GM19193 (cell line): ENCODE results near the gene PLAAT5.

Experiments
- POLR2A ChIP-seq: IDR thresholded peaks from 4 replicates; pipeline ENCODE4 v1.6.1; 2011; ENCODE audit not compliant: insufficient read depth, insufficient read length; ENCODE audit errors: extremely low read depth

PLAAT5 gene

DNA sequence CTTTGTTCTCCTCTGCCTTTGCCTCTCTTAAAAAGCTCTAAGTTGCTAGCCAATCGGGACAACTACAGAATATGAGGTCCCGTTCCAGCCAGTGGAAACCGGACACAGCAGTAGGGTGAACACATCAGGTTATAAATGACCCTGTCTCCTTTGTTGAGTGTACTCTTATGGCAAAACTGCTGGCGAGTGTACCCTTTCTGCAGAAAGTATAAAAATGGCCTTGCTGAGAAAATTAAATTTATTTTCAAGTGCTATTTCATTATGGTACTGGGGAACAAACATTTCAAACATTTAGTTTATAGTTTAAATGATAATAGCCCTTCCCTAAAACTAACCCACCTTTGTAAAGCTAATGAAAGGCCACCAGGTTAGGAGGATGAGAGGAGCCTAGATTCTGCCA is 8.9 kb upstream of the PLAAT5 start:
- TF ChIP-seq POLR2A: no peak

DNA sequence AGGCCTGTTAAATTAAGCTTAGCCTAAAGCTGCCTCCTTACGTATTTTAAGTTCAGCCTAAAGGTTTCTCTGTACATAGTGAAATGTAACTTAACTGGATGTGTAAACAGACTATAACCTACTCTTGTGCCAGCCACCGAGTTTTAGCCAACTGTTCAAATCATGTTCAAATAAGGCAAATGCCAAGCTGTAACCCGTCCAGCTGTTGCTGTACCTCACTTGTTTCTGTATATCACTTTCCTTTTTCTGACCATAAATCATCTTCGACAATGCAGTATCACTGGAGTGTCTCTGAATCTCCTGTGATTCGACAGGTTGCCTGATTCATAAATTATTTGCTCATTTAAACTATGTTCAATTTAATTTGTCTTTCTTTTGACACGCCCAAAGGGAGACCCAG is 4.0 kb upstream of the PLAAT5 start:
- TF ChIP-seq POLR2A: no peak

GRCh38 chr11:63493127-63493526 is 2.2 kb upstream of the PLAAT5 start:
- no peak for TF ChIP-seq POLR2A

- TF ChIP-seq POLR2A: no peak
Observed at GRCh38 chr11:63492441-63492840, 1.5 kb upstream of the PLAAT5 start.

GRCh38 chr11:63491636-63492372 is 837 bp upstream of the PLAAT5 start:
- no peak for TF ChIP-seq POLR2A

GRCh38 chr11:63491240-63491587 is 247 bp upstream of the PLAAT5 start:
- no peak for TF ChIP-seq POLR2A

DNA sequence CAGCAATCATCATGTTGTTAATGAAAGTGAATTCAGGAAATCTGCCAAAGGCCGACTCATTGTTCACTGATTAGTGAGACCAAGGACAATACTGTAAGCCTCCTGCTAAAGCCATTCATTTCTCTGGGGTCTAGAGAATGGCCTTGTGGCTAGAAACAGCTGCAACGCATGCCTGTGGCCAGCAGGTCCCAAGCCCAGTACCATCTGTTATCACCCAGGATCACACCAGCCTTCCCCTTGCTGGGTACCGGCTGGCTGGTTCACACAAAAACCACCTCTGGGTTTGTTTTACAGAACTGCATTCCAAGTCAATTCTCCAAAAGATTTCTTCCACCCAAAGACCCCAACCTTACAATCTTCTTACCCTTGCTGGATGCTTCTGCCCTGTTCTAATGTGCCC is 1.1 kb downstream of the PLAAT5 start:
- no peak for TF ChIP-seq POLR2A

- no peak for TF ChIP-seq POLR2A
Observed at GRCh38 chr11:63488789-63489188, 2.2 kb downstream of the PLAAT5 start.

DNA sequence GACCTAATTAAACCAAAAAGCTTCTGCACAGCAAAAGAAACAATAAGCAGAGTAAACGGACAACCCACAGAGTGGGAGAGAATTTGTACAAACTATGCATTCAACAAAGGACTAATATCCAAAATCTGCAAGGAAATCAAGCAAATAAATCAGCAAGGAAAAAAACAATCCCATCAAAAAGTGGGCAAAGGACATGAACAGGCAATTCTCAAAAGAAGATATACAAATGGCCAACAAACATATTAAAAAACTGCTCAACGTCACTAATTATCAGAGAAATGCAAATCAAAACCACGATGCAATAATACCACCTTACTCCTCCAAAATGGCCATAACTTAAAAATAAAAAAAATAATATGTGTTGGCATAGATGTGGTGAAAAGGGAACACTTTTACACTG is 5.2 kb downstream of the PLAAT5 start:
- TF ChIP-seq POLR2A: no peak

DNA sequence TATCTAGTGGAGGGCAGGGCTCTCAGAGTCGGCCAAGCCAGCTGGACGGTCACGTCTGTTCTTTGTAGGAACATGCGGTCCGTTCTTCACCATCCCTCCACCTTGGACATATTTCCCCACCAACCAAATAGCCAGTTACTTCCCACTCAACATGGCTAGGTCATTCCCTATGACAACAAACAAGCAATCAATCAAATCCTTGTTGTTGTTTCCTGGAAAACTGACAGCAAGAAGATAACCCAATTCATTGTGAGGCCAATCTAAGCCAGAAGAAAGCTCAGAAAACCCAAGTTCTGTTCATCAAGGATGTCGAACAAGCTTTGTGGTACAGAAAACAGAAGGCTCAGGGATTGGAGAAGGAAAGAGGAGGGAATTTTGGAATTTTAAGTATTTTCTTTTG is 10.9 kb downstream of the PLAAT5 start:
- TF ChIP-seq POLR2A: no peak

DNA sequence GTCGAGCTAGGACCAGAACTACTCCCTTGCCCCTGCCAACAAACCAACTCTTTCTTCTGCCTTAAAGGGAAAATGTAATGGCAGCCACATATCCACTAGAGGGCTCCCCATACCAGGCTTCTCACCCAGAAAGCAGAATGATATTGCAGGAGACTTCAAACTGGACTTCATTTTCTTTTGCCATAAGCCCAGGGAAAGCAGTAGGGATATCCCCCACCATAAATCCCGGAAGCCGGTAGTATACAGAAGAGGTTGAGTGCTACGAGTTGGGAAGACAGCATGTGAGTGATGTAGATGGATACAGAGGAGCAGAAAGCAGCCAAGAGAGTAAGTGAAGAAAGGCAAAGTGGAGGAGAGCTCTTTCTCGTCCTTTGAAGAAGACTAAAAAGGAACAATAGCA is 12.1 kb downstream of the PLAAT5 start:
- no peak for TF ChIP-seq POLR2A

DNA sequence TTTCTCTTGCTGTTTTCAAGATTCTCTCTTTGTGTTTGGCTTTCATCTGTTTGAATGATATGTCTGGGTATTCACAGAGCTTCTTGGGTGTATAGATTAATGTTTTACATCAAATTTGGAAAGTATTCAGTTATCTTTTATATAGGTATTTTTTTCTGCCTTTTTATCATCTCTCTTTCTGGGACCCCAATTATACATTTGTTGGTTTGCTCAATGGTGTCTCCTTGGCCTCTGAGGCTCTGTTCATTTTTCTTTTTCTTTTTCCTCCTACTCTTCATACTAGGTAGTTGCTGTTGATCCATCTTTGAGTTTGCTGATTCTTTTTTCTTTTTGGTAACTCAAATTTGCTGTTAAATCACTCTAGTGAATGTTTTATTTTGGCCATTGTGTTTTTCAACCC is 14.3 kb downstream of the PLAAT5 start:
- no peak for TF ChIP-seq POLR2A

GRCh38 chr11:63472372-63472771 is 18.6 kb downstream of the PLAAT5 start:
- TF ChIP-seq POLR2A: no peak

DNA sequence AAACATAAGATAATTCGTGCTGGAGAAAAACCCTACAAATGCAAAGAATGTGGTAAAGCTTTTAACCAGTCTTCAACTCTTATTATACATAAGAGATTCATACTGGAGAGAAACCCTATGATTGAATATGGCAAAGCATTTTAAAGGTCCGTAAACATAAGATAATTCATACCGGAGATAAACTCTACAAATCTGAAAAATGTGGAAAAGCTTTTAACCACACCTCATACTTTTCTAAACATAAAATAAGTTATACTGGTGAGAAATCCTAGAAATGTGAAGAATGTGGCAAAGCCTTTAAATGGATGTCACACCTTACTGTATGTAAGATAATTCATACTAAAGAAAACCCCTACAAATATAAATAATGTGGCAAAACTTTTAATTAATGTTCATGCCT is 20.7 kb downstream of the PLAAT5 start:
- TF ChIP-seq POLR2A: no peak

DNA sequence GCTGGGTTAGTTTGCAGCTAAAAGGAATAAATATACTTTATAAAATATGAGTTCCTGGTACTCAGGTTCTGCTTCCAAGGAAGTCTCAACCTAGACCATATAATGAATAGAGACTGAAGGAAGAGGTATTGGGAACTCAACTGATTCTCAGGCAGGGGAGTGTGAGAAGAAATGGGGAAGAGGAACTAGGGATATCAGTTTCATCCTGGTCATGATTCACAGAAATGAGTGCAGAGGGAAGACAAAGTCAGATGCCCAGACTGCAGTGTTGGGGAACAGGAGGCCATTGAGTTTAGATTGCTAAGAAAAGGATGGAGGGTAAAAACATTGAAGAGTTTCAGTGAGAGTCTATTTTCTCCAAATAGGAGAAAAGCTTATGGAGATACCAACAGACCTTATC is 28.8 kb downstream of the PLAAT5 start:
- TF ChIP-seq POLR2A: no peak

DNA sequence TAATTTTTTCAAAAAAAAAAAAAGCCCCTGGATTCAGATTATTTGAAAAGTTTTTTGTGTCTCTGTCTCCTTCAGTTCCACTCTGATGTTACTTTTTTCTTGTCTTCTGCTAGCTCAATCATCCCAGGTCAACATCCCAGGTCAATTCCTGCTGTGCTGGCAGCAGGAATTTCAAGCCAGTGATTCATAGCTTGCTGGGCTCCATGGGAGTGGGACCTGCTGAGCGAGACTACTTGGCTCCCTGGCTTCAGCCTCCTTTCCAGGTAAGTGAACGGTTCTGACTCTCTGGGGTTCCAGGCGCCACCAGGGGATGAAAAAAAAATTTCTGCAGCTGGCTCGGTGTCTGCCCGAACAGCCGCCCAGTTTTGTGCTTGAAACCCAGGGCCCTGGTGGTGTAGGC is 31.4 kb downstream of the PLAAT5 start:
- TF ChIP-seq POLR2A: no peak

DNA sequence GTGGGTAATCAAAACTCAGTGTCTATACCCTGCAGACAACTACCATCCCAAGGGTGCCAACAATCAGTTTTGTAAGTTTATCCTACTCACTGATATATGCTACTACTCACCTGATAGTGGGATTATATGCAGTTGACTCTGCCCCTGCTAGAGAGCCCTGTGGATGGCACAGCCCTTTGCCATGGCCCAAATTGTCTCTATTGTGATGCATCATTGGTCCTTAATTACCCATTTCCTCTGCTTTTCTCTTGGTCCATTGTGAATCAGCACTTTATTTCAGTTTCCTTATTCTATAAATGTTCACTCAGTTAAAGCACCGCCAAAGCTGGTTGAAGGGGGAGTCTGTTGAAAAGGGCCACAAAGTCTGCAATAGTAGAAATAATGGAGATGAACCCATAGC is 42.3 kb downstream of the PLAAT5 start:
- TF ChIP-seq POLR2A: no peak

- TF ChIP-seq POLR2A: no peak
Observed at GRCh38 chr11:63445720-63446119, 45.2 kb downstream of the PLAAT5 start.

- TF ChIP-seq POLR2A: no peak
Observed at GRCh38 chr11:63445118-63445517, 45.8 kb downstream of the PLAAT5 start.
